LNCAP (cell line): ENCODE data around the gene CCDC71.
A peak's percentile ranks its signal among the peaks of the same experiment; 100 is the strongest.

Source experiments
- TF ChIP-seq, protein P1 (sequence below): fragments of 450-650 bp; IDR thresholded peaks from 2 replicates; pipeline ENCODE4 v1.5.1; 2017; ENCODE audit warnings: mild to moderate bottlenecking

Gene CCDC71

DNA sequence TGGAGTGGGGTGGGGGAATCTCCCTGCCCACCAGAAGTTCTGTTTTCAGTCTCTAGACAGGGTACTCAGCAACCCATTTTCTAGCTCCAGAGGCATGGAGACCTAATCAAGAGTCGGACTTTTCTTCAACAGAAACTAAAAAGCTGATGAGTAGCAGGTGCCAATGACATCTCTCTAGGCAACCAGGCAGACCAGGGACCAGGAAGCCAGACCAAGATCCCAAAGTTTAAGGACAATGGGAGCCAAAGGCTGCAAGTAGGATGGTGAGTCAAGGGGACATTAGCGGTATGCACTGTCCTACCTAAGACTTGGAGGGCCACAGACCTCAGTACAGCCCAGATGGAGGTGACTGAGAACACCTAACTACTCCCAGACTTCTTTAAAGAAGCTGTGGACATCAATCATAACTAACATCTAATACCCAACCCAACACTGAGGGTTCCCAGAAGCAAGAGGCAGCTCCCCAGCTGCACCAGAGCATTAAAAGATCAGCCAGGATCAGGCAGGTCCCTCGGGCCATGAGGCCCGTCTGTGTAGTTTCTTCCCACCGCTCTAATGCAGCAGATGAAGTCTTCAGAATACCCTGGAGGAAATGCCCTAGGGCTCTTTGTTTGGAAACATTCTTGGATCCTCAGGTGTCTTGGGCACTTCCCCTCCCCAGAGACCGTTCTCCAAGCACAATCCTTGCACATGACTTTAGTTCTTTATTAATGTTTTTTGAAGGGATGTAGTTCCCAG, 979 bp downstream of the CCDC71 start:
- TF ChIP-seq, protein P1, sequence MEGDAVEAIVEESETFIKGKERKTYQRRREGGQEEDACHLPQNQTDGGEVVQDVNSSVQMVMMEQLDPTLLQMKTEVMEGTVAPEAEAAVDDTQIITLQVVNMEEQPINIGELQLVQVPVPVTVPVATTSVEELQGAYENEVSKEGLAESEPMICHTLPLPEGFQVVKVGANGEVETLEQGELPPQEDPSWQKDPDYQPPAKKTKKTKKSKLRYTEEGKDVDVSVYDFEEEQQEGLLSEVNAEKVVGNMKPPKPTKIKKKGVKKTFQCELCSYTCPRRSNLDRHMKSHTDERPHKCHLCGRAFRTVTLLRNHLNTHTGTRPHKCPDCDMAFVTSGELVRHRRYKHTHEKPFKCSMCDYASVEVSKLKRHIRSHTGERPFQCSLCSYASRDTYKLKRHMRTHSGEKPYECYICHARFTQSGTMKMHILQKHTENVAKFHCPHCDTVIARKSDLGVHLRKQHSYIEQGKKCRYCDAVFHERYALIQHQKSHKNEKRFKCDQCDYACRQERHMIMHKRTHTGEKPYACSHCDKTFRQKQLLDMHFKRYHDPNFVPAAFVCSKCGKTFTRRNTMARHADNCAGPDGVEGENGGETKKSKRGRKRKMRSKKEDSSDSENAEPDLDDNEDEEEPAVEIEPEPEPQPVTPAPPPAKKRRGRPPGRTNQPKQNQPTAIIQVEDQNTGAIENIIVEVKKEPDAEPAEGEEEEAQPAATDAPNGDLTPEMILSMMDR, result no peak

DNA sequence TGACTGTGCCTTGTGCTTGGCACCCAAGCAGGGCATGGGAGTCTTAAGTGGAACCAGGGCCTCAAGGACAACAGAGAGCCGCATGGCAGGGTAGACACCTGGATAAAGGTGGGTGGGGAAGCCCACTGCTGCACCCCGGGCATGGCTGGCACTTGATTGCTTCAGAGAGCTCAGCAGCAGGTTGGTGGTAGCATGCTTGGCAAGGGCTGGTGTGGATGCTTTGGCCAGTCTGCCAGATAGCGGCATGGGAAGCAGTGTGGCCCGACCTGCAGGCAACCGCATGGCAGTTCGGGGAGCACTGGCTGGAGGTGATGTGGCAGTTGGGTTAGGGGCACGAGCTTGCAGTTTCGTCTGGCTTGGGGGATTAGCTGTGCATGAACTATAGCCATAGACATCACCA, 2.5 kb downstream of the CCDC71 start:
- TF ChIP-seq, protein P1, result no peak

DNA sequence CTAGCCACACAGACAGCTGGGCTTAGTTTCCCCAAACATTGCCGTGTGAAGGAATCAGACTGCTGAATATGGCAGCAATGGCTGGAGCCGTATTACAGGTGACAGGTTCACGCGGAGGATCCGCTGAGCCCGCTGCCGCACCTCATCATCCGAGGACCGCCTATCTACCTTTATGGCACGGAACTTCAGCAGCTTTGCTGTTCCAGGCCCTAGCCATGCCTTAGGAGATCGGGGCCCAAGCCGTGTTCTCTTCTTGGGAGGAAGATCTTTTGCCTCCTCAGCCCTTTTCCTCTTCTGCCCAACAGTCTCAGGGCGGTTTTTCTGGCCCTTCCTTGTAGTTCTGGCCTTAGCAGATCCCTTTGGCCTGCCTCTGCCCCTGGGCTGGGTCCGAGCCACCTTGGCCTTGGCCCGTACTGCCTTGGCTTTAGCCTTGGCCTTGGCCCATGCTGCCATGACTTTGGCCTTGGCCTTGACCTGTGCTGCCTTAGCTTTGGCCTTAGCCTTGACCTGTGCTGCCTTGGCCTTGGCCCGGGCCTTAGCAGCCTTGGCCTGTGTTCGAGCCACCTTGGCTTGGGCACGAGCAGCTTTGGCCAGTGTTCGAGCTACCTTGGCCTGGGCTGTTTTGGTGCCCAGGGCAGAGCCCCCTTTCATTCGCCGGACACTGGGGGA, 3.2 kb downstream of the CCDC71 start:
- TF ChIP-seq, protein P1, result no peak

DNA sequence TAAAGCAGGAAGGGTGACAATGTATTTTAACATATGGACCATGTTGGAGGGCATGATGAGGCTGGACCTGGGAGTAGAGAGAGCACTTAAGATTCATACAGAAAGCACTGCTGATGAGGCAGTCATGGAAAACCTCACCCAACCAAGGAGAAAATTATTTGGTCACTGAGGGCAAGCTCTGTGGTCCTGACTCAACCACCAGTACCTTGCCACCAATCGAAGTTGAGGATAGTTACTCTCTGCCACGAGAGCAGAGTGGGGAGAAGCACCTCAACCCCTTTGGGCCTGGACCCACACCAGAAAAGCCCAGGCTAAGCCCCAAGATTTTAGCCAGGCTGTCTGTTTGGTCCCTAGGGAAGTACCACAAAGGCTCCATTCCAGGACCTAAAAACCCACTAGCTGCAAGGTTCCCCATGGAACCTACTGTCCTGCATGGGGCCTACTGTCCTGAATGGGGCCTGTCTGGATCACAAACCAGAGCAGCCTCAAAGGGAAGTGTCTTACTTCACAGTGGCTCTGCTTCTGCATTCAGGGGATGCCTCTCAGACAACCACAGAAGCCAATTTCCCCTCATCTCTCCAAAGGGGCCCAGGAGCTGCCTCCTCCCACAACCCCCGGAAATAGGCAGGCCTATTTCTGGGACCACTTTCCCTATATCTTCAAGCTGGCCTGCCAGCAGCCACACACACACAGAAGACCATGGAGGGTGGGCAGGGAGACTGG, 4.2 kb downstream of the CCDC71 start:
- TF ChIP-seq, protein P1, result no peak

DNA sequence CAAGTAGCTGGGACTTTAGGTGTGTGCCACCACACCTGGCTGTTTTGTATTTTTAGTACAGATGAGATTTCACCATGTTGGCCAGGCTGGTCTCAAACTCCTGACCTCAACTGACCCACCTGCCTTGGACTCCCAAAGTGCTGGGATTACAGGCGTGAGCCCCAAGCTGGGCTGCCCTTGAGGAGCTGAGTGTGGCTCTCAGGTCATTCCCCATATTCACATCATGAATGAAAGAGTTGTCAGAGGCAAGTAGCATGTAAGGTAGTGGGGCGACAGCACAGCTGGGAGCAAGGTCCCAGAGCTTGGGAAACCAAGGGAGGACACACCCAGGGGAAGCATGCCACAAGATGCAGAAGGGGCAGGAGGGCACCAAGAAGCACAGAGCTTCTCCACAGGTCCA, 4.9 kb downstream of the CCDC71 start:
- TF ChIP-seq, protein P1, result no peak

DNA sequence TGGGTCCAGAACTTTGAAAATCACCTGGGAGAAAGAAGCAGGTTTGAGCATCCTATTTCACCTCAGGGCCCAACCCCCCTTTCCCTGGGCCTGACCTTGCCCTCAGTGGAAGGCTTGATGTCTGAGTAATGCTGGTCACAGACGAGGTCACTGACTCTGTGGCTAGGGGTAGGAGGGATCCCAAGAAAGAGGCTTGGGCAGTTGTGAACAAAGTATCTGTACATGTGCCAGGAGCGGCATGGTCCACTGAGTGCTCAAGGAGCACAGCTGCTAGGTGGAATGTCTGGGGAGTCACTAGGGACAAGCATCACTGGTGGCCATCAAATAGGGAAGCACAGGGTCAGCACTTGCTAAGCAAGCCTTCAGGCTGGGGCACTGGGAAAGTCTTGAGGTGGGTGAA, 7.3 kb downstream of the CCDC71 start:
- TF ChIP-seq, protein P1, result no peak

DNA sequence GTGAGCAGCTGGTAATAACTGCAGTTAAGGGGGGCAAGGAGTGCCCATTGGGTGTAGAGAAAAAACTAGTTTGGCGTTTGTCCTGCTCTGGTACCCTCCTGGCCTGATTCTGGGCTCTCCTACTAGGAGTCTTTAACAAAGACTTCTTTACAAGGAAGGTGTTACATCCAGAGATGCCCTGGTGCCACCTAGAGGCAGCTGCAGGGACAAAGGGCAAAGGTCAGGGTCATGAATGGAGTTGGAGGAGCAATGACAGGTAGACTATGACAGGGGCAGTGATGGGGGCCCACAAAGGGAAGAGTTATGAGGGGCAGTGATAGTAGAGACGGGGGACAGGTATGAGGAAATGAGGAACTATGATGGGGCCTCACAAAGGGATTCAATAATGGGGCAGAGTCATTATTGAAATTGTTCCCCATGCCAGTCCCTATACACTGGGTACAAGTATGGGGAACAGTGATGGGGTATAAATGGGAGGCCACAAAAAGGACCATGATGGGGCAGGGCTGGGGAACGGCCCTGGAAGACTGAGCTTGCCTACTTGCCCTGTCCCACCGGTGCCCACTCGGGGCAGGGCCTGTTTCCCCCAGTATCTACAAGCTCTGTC, 7.9 kb downstream of the CCDC71 start:
- TF ChIP-seq, protein P1, result peak; percentile 70
